GM03348 (cell line): ENCODE measurements around the gene HIVEP3.

Source experiments
- DNase-seq: peaks from one replicate; pipeline ENCODE4 v3.0.0; 2012; ENCODE audit warnings: low spot score

The HIVEP3 gene

GRCh38 chr1:41513383-41513735, 405.4 kb downstream of the HIVEP3 start:
- no peak for DNase-seq

- DNase-seq = no peak
Observed at GRCh38 chr1:41512701-41513382, 405.9 kb downstream of the HIVEP3 start.

GRCh38 chr1:41511239-41511540, 407.5 kb downstream of the HIVEP3 start:
- no peak for DNase-seq

GRCh38 chr1:41510531-41511238, 408.0 kb downstream of the HIVEP3 start:
- DNase-seq = no peak

- no peak for DNase-seq
Observed at GRCh38 chr1:41509270-41509671, 409.5 kb downstream of the HIVEP3 start.

GRCh38 chr1:41508290-41508689, 410.4 kb downstream of the HIVEP3 start:
- DNase-seq = no peak

GRCh38 chr1:41507836-41508235, 410.9 kb downstream of the HIVEP3 start:
- DNase-seq = no peak

GRCh38 chr1:41507110-41507720, 411.5 kb downstream of the HIVEP3 start:
- no peak for DNase-seq

GRCh38 chr1:41504114-41505035, 414.3 kb downstream of the HIVEP3 start:
- DNase-seq = peak; percentile 38

GRCh38 chr1:41503538-41504113, 415.1 kb downstream of the HIVEP3 start:
- DNase-seq = peak; percentile 51

- DNase-seq = no peak
Observed at GRCh38 chr1:41502912-41503311, 415.8 kb downstream of the HIVEP3 start.

- DNase-seq = no peak
Observed at GRCh38 chr1:41501581-41501980, 417.1 kb downstream of the HIVEP3 start.

- DNase-seq = no peak
Observed at GRCh38 chr1:41500781-41501518, 417.8 kb downstream of the HIVEP3 start.

- peak; percentile 44 for DNase-seq
Observed at GRCh38 chr1:41500378-41500777, 418.3 kb downstream of the HIVEP3 start.

GRCh38 chr1:41499591-41499990, 419.1 kb downstream of the HIVEP3 start:
- DNase-seq = no peak

- peak; percentile 77 for DNase-seq
Observed at GRCh38 chr1:41498804-41499203, 419.9 kb downstream of the HIVEP3 start.

- DNase-seq = no peak
Observed at GRCh38 chr1:41498391-41498790, 420.3 kb downstream of the HIVEP3 start.

- no peak for DNase-seq
Observed at GRCh38 chr1:41497461-41498030, 421.2 kb downstream of the HIVEP3 start.

- DNase-seq = no peak
Observed at GRCh38 chr1:41497056-41497440, 421.7 kb downstream of the HIVEP3 start.

GRCh38 chr1:41496080-41497055, 422.4 kb downstream of the HIVEP3 start:
- peak; percentile 95 for DNase-seq
